ENCODE data around the gene FRAS1. TPM values are rescaled to one million over a fixed set of nuclear protein-coding genes. Genes with fewer than 3 reads are reported as not detected.
"Not testable (repeated sequence)": the region's sequence is repeated elsewhere in the genome, so short reads cannot be mapped to it uniquely, and the experiment has no call there.

FRAS1 gene
- total RNA-seq, 1 donor from 2014 or later: 18.9 TPM

- peaks cover 20% of the 10 kb centered on the region for H3K4me1 Mint-ChIP-seq (ENCODE audit: low read depth)
- no peak for DNase-seq (ENCODE audit: low spot score)
- no peak overlapping the region for H3K27ac Mint-ChIP-seq (ENCODE audit: unreplicated experiment)
- TF ChIP-seq CTCF (IDR thresholded peaks at IDR 0.05): no peak
- H3K4me3 Mint-ChIP-seq (ENCODE audit: unreplicated experiment): no peak overlapping the region
- no peaks in the 10 kb centered on the region for H3K9me3 Mint-ChIP-seq (ENCODE audit: low read depth)
- H3K27me3 Mint-ChIP-seq (ENCODE audit: low read depth): no peaks in the 10 kb centered on the region
- peaks cover 3% of the 10 kb centered on the region for H3K36me3 Mint-ChIP-seq (ENCODE audit: low read depth)
These were observed 488.4 kb downstream of the FRAS1 start for GRCh38 chr4:78545275-78546246.

- not testable (repeated sequence) for H3K9me3 Mint-ChIP-seq (ENCODE audit: low read depth); H3K4me3 Mint-ChIP-seq (ENCODE audit: unreplicated experiment); H3K27ac Mint-ChIP-seq (ENCODE audit: unreplicated experiment); H3K27me3 Mint-ChIP-seq (ENCODE audit: low read depth); H3K36me3 Mint-ChIP-seq (ENCODE audit: low read depth); DNase-seq (ENCODE audit: low spot score)
- H3K4me1 Mint-ChIP-seq (ENCODE audit: low read depth): peaks cover 32% of the 10 kb centered on the region
These were observed 490.8 kb downstream of the FRAS1 start for GRCh38 chr4:78547899-78548298.

GRCh38 chr4:78548889-78549288 lies 491.8 kb downstream of the FRAS1 start:
- H3K9me3 Mint-ChIP-seq (ENCODE audit: low read depth); DNase-seq (ENCODE audit: low spot score); H3K4me3 Mint-ChIP-seq (ENCODE audit: unreplicated experiment); H3K27me3 Mint-ChIP-seq (ENCODE audit: low read depth); H3K36me3 Mint-ChIP-seq (ENCODE audit: low read depth); H3K27ac Mint-ChIP-seq (ENCODE audit: unreplicated experiment): not testable (repeated sequence)
- H3K4me1 Mint-ChIP-seq (ENCODE audit: low read depth): peaks cover 36% of the 10 kb centered on the region

- peak; percentile 35 for TF ChIP-seq CTCF (IDR thresholded peaks at IDR 0.05)
- Mint-ChIP-seq H3K4me1 (ENCODE audit: low read depth) (peaks cover 26% of the 10 kb centered on the region), H3K36me3 (ENCODE audit: low read depth) (peaks cover 4% of the 10 kb centered on the region), H3K4me3 (ENCODE audit: unreplicated experiment) (peak within 1 kb of the TSS; percentile 77), H3K9me3 (ENCODE audit: low read depth) (no peaks in the 10 kb centered on the region), H3K27me3 (ENCODE audit: low read depth) (no peaks in the 10 kb centered on the region), H3K27ac (ENCODE audit: unreplicated experiment) (peak within 1 kb of the TSS; percentile 30)
- no peak for DNase-seq (ENCODE audit: low spot score)
These were observed 494.6 kb downstream of the FRAS1 start, which contains the start of gene ANXA3 for GRCh38 chr4:78551420-78552351. Gene ANXA3 (plus strand): TSS chr4:78551770. CDS start chr4:78554474, 2,704 bp downstream.

- H3K27me3 Mint-ChIP-seq (ENCODE audit: low read depth): no peaks in the 10 kb centered on the region
- peaks cover 4% of the 10 kb centered on the region for H3K36me3 Mint-ChIP-seq (ENCODE audit: low read depth)
- no peak for DNase-seq (ENCODE audit: low spot score)
- peak overlapping the region; percentile 77 for H3K4me3 Mint-ChIP-seq (ENCODE audit: unreplicated experiment)
- H3K9me3 Mint-ChIP-seq (ENCODE audit: low read depth): no peaks in the 10 kb centered on the region
- peaks cover 26% of the 10 kb centered on the region for H3K4me1 Mint-ChIP-seq (ENCODE audit: low read depth)
- H3K27ac Mint-ChIP-seq (ENCODE audit: unreplicated experiment): peak overlapping the region; percentile 30
- no peak for TF ChIP-seq CTCF (IDR thresholded peaks at IDR 0.05)
These were observed 495.4 kb downstream of the FRAS1 start for GRCh38 chr4:78552389-78553042.
